HepG2 (cell line): ENCODE results near the gene EHD4.

Experiments used
- ADNP ChIP-seq: sonication (generic); formaldehyde crosslinking; IDR thresholded peaks from 2 replicates; pipeline ENCODE4 v1.4.0; 2020; ENCODE audit warnings: missing genetic modification reagents
- AGO2 ChIP-seq: fragments of 200-400 bp; formaldehyde crosslinking; optimal IDR thresholded peaks from 2 replicates; pipeline ENCODE3; 2017; ENCODE audit warnings: mild to moderate bottlenecking, low read depth, low read length, moderate library complexity
- EZH2 ChIP-seq: conservative IDR thresholded peaks from 2 replicates; pipeline ENCODE4 v1.6.1; 2012; ENCODE audit warnings: mild to moderate bottlenecking, low read depth, low read length, moderate library complexity
- NR2C2 ChIP-seq: sonication (generic); formaldehyde crosslinking; IDR thresholded peaks from 2 replicates; pipeline ENCODE4 v1.4.0; 2020; ENCODE audit warnings: missing genetic modification reagents, mild to moderate bottlenecking, moderate library complexity, borderline replicate concordance
- RBM22 ChIP-seq: fragments of 200-400 bp; formaldehyde crosslinking; optimal IDR thresholded peaks from 2 replicates; pipeline ENCODE3; 2017; ENCODE audit warnings: mild to moderate bottlenecking, low read length, moderate library complexity
- TBP ChIP-seq: sonication (generic); formaldehyde crosslinking; IDR thresholded peaks from 2 replicates; pipeline ENCODE4 v1.5.0; 2020; ENCODE audit warnings: missing genetic modification reagents
- ZFP37 ChIP-seq: sonication (generic); formaldehyde crosslinking; IDR thresholded peaks from 2 replicates; pipeline ENCODE4 v1.4.0; 2020; ENCODE audit warnings: missing genetic modification reagents, borderline replicate concordance
- ZNF563 ChIP-seq: sonication (generic); formaldehyde crosslinking; IDR thresholded peaks from 2 replicates; pipeline ENCODE4 v1.8.0; 2022; ENCODE audit warnings: mild to moderate bottlenecking, moderate library complexity, missing genetic modification reagents
- ZNF879 ChIP-seq: sonication (generic); formaldehyde crosslinking; IDR thresholded peaks from 2 replicates; pipeline ENCODE4 v1.8.1; 2023; ENCODE audit warnings: missing genetic modification reagents
- TF ChIP-seq, protein P1 (sequence below): sonication (generic); formaldehyde crosslinking; IDR thresholded peaks from 2 replicates; pipeline ENCODE4 v1.5.0; 2020; ENCODE audit warnings: mild to moderate bottlenecking, missing genetic modification reagents, moderate library complexity
- TF ChIP-seq, protein P2 (sequence below): sonication (generic); formaldehyde crosslinking; IDR thresholded peaks from 2 replicates; pipeline ENCODE4 v1.4.0; 2020; ENCODE audit warnings: missing genetic modification reagents, mild to moderate bottlenecking, borderline replicate concordance

DNA sequence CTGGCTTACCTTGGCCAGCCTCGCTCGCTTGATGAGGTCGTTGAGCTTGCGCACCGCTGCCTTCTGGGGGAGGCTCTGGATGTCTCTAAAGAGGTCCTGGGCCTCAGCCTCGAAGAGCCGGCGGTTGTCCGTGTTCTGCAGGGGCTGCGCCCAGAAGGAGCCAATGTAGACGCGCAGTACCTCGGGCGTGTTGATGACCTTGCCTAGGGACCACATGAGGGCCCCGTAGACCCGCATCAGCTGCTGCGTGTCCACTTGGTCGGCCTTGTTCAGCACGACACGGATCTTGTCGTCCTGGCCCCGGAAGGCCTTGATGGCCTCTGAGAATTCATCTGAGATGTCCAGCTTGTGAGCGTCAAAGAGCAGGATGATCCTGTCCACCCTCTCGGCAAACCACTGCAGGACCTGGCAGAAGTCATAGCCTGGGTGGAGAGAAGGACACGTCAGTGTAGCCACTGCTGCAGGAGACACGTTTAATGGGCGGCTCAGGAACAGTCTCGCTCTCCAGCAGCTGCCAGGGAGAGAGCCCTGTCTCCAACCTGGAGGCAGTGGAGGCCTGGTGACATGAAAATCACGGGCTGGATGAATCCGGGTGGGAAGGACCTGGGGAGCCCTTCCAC is 53.0 kb downstream of the EHD4 start:
- TF ChIP-seq AGO2 (no peak), ZFP37 (CRISPR knock-in tag) (no peak), ADNP (CRISPR knock-in tag) (no peak), RBM22 (no peak), ZNF879 (CRISPR knock-in tag) (no peak), TBP (CRISPR knock-in tag) (no peak), EZH2 (no peak), NR2C2 (no peak), ZNF563 (no peak)
- TF ChIP-seq, protein P1, sequence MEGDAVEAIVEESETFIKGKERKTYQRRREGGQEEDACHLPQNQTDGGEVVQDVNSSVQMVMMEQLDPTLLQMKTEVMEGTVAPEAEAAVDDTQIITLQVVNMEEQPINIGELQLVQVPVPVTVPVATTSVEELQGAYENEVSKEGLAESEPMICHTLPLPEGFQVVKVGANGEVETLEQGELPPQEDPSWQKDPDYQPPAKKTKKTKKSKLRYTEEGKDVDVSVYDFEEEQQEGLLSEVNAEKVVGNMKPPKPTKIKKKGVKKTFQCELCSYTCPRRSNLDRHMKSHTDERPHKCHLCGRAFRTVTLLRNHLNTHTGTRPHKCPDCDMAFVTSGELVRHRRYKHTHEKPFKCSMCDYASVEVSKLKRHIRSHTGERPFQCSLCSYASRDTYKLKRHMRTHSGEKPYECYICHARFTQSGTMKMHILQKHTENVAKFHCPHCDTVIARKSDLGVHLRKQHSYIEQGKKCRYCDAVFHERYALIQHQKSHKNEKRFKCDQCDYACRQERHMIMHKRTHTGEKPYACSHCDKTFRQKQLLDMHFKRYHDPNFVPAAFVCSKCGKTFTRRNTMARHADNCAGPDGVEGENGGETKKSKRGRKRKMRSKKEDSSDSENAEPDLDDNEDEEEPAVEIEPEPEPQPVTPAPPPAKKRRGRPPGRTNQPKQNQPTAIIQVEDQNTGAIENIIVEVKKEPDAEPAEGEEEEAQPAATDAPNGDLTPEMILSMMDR (CRISPR knock-in tag), result no peak
- TF ChIP-seq, protein P2, sequence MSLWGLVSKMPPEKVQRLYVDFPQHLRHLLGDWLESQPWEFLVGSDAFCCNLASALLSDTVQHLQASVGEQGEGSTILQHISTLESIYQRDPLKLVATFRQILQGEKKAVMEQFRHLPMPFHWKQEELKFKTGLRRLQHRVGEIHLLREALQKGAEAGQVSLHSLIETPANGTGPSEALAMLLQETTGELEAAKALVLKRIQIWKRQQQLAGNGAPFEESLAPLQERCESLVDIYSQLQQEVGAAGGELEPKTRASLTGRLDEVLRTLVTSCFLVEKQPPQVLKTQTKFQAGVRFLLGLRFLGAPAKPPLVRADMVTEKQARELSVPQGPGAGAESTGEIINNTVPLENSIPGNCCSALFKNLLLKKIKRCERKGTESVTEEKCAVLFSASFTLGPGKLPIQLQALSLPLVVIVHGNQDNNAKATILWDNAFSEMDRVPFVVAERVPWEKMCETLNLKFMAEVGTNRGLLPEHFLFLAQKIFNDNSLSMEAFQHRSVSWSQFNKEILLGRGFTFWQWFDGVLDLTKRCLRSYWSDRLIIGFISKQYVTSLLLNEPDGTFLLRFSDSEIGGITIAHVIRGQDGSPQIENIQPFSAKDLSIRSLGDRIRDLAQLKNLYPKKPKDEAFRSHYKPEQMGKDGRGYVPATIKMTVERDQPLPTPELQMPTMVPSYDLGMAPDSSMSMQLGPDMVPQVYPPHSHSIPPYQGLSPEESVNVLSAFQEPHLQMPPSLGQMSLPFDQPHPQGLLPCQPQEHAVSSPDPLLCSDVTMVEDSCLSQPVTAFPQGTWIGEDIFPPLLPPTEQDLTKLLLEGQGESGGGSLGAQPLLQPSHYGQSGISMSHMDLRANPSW (CRISPR knock-in tag), result no peak
